ENCODE data around the gene FAM174C.
A peak's percentile ranks its signal among the peaks of the same experiment; 100 is the strongest.

Gene FAM174C

GRCh38 chr19:1266129-1266915, 9.0 kb upstream of the FAM174C start (continued):
- TF ChIP-seq, protein P1, sequence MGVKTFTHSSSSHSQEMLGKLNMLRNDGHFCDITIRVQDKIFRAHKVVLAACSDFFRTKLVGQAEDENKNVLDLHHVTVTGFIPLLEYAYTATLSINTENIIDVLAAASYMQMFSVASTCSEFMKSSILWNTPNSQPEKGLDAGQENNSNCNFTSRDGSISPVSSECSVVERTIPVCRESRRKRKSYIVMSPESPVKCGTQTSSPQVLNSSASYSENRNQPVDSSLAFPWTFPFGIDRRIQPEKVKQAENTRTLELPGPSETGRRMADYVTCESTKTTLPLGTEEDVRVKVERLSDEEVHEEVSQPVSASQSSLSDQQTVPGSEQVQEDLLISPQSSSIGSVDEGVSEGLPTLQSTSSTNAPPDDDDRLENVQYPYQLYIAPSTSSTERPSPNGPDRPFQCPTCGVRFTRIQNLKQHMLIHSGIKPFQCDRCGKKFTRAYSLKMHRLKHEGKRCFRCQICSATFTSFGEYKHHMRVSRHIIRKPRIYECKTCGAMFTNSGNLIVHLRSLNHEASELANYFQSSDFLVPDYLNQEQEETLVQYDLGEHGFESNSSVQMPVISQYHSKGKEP (tag by site-specific recombination; IDR thresholded peaks at IDR 0.05) = no peak
- TF ChIP-seq KLF16 (tag by site-specific recombination; IDR thresholded peaks at IDR 0.05) (peak; percentile 85), ZNF335 (tag by site-specific recombination; conservative IDR thresholded peaks at IDR 0.05) (peak; percentile 72), SCRT1 (tag by site-specific recombination; IDR thresholded peaks at IDR 0.05; ENCODE audit: borderline replicate concordance) (no peak), KLF9 (tag by site-specific recombination; IDR thresholded peaks at IDR 0.05; ENCODE audit: low read depth) (peak; percentile 62; the same call in 1 of the 2 replicates), ZNF776 (tag by site-specific recombination; IDR thresholded peaks at IDR 0.05; ENCODE audit: borderline replicate concordance) (no peak), ZNF138 (tag by site-specific recombination; IDR thresholded peaks at IDR 0.05; ENCODE audit: borderline replicate concordance) (no peak), KLF8 (tag by site-specific recombination; IDR thresholded peaks at IDR 0.05) (peak; percentile 94), ZNF777 (tag by site-specific recombination; IDR thresholded peaks at IDR 0.05; ENCODE audit: borderline replicate concordance) (no peak), ZNF394 (tag by site-specific recombination; IDR thresholded peaks at IDR 0.05; ENCODE audit: borderline replicate concordance) (peak; percentile 20; the same call in 1 of the 2 replicates), PRDM4 (tag by site-specific recombination; IDR thresholded peaks at IDR 0.05) (no peak), ZNF239 (tag by site-specific recombination; IDR thresholded peaks at IDR 0.05) (no peak), ZNF837 (tag by site-specific recombination; IDR thresholded peaks at IDR 0.05) (no peak; the same call in 1 of the 2 replicates), HOXC10 (CRISPR knock-in tag; IDR thresholded peaks at IDR 0.05) (no peak), ZNF155 (tag by site-specific recombination; IDR thresholded peaks at IDR 0.05) (no peak), YY2 (tag by site-specific recombination; IDR thresholded peaks at IDR 0.05) (no peak), ZNF623 (tag by site-specific recombination; IDR thresholded peaks at IDR 0.05) (no peak), ZNF292 (tag by site-specific recombination; IDR thresholded peaks at IDR 0.05; ENCODE audit: borderline replicate concordance, low read depth) (no peak), ZNF280D (tag by site-specific recombination; IDR thresholded peaks at IDR 0.05) (no peak), PBX3 (CRISPR knock-in tag; IDR thresholded peaks at IDR 0.05) (no peak), KLF7 (tag by site-specific recombination; IDR thresholded peaks at IDR 0.05; ENCODE audit: borderline replicate concordance) (peak; percentile 87), ZBTB1 (tag by site-specific recombination; IDR thresholded peaks at IDR 0.05) (no peak), ZNF426 (tag by site-specific recombination; IDR thresholded peaks at IDR 0.05) (no peak)
- TF ChIP-seq, protein P2, sequence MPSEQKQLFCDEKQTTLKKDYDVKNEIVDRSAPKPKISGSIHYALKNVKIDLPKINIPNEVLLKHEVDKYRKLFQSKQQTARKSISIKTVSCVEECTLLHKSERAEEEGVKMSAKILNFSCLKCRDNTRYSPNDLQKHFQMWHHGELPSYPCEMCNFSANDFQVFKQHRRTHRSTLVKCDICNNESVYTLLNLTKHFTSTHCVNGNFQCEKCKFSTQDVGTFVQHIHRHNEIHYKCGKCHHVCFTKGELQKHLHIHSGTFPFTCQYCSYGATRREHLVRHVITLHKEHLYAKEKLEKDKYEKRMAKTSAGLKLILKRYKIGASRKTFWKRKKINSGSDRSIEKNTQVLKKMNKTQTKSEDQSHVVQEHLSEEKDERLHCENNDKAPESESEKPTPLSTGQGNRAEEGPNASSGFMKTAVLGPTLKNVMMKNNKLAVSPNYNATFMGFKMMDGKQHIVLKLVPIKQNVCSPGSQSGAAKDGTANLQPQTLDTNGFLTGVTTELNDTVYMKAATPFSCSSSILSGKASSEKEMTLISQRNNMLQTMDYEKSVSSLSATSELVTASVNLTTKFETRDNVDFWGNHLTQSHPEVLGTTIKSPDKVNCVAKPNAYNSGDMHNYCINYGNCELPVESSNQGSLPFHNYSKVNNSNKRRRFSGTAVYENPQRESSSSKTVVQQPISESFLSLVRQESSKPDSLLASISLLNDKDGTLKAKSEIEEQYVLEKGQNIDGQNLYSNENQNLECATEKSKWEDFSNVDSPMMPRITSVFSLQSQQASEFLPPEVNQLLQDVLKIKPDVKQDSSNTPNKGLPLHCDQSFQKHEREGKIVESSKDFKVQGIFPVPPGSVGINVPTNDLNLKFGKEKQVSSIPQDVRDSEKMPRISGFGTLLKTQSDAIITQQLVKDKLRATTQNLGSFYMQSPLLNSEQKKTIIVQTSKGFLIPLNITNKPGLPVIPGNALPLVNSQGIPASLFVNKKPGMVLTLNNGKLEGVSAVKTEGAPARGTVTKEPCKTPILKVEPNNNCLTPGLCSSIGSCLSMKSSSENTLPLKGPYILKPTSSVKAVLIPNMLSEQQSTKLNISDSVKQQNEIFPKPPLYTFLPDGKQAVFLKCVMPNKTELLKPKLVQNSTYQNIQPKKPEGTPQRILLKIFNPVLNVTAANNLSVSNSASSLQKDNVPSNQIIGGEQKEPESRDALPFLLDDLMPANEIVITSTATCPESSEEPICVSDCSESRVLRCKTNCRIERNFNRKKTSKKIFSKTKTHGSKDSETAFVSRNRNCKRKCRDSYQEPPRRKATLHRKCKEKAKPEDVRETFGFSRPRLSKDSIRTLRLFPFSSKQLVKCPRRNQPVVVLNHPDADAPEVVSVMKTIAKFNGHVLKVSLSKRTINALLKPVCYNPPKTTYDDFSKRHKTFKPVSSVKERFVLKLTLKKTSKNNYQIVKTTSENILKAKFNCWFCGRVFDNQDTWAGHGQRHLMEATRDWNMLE (tag by site-specific recombination; conservative IDR thresholded peaks at IDR 0.05; ENCODE audit: low read depth) = no peak
